NCI-H82 treated with DMSO at 0.1 percent for 48 hours (cell line): ENCODE data around the gene KLHL22.
"Not testable (repeated sequence)": the region's sequence is repeated elsewhere in the genome, so short reads cannot be mapped to it uniquely, and the experiment has no call there.

ENCODE experiments used
- DNase-seq: peaks from one replicate; lab custom pipeline; 2025; ENCODE audit not compliant: unreplicated experiment; lab: John Stamatoyannopoulos, UW

Gene KLHL22

DNA sequence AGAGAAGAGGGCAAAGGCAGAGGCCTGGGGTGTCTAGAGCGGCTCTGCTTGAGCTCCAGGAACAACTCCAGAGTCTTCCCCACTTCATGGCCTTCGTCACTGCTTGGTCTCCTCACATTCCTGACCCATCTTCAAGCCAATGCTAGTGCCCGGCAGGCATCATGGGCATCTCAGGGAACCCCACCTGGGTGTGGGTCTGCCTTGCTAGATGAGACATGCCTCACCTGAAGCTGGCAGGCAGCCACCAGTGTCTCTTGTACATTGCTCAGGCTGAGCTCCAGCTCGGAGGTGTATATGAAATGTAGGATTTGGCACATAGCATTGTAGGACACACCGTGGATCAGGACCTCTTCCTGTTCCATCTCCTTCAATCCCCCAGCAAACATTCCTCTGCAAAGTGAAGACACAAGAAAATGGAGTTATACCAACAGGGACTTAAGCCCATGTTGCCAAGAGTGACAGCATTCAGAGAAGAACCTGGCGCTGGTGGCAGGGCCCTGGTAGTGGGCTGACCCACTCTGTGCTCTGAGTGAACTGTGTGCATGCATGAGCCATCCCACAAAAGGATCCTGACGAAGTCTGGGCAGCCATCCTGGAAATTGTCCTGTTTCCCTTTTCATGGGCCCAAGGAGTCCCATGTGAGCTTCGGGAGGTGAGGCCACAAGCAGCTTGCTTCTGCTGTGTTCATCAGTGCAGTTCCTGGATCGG is 24.3 kb downstream of the KLHL22 start:
- no peak for DNase-seq

GRCh38 chr22:20470525-20470924 is 25.1 kb downstream of the KLHL22 start:
- DNase-seq: not testable (repeated sequence)

GRCh38 chr22:20469110-20469868 is 26.3 kb downstream of the KLHL22 start:
- no peak for DNase-seq

GRCh38 chr22:20466659-20467379 is 28.8 kb downstream of the KLHL22 start:
- no peak for DNase-seq

DNA sequence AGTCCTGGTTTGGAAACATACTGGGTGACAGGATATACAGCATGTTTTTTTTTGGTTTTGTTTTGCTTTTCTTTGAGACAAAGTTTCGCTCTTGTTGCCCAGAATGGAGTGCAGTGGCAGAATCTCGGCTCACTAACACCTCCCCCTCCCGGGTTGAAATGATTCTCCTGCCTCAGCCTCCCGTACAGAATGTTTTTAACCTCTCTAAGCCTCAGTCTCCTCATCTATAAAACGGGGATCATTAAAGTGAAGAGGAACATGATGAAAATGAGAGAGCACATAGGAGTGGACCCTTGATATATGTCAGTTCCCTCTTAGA is 29.9 kb downstream of the KLHL22 start:
- no peak for DNase-seq

- DNase-seq: no peak
These were observed 30.5 kb downstream of the KLHL22 start for GRCh38 chr22:20464912-20465758.

GRCh38 chr22:20464096-20464614 is 31.4 kb downstream of the KLHL22 start:
- DNase-seq: no peak

GRCh38 chr22:20463324-20464095 is 32.1 kb downstream of the KLHL22 start:
- no peak for DNase-seq

DNA sequence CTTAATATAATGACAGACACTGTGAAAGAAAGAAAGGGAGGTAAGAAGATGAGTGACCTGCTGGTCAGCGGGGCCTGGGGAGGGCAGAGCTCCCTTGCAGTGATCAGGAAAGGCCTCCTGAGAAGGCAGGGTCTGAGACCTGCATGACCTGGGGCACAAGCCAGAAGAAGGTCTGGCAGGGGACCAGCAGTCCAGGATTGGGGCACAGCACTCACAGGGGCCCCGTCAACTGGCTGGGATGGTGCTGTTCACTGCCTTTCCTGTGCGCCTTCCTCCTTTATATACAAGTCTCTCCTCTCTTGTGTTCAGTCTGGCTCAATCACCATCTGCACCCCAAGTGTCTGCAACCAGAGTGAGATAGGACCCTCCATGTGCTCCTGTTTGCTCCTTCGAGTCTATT is 35.7 kb downstream of the KLHL22 start:
- DNase-seq: no peak

- DNase-seq: no peak
These were observed 36.4 kb downstream of the KLHL22 start for GRCh38 chr22:20459152-20459542.

- DNase-seq: no peak
These were observed 37.0 kb downstream of the KLHL22 start for GRCh38 chr22:20458530-20459151.

- no peak for DNase-seq
These were observed 37.9 kb downstream of the KLHL22 start for GRCh38 chr22:20457506-20458240.

- no peak for DNase-seq
These were observed 38.9 kb downstream of the KLHL22 start for GRCh38 chr22:20456722-20457076.

DNA sequence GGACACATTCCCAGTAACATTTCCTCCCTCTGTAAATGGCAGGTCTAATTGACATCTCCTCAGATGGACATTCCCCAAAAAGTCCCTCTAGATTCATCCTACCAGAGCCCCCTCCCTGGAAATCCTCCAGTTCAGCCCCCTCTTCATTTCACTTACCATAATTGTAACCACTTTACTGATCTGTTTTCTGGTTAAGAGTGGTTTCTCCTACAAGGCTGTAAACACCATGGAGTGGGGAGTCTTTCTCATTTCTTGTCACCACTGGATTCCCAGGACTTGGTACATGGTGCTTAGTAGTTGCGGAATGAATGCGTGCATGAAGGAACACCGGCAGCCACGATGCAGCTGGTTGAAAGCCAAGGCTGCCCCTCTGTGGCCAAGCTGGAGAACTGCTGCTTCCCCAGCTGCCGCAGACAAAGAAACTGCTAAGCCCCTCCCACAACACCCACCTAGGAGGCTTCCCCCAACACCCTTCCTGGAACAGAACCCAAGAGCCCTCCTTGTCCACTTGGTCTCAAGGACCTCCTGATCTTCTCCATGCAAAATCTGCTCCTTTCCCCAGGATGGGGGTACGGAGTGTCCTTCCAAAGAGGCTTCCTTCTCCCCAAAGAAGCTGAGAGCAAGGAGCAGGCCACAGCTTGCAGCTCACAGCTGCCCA is 39.4 kb downstream of the KLHL22 start:
- DNase-seq: peak; percentile 46

GRCh38 chr22:20455709-20456063 is 39.9 kb downstream of the KLHL22 start:
- DNase-seq: no peak

DNA sequence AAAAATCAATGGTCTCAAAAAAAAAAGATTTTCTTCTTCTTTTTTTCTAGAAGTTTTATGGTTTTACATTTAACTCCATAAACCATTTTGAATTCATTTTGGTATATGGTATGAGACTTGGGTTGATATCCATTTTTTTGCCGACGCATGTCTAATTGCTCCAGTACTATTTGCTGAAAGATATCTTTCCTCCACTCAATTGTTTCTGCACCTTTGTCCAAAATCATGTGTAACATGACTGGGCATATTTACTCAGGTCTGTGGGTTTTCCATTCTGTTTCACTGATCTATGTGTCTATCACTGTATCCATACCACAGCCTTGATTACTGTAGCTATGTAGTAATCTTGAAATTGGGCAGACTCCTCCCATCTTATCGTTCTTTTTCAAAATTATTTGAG is 42.4 kb downstream of the KLHL22 start:
- DNase-seq: no peak

DNA sequence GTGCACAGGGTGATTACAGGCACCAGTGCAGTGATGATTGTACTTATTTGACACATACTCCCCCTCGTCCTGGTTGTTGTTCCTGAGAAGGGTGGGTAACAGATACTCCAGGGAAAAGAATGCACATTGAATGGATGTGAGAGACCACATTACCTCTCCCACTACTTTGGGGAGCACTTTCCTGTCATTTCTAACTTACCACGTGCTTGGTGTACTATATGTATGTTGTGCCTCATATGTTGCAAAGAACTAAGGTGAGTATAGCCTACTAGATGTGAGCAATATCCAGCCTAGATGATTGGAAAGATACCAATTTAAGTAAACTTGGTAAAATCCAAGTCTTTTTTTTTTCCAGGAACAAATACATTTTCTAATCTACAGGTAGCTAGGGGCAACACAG is 43.7 kb downstream of the KLHL22 start:
- DNase-seq: no peak

DNA sequence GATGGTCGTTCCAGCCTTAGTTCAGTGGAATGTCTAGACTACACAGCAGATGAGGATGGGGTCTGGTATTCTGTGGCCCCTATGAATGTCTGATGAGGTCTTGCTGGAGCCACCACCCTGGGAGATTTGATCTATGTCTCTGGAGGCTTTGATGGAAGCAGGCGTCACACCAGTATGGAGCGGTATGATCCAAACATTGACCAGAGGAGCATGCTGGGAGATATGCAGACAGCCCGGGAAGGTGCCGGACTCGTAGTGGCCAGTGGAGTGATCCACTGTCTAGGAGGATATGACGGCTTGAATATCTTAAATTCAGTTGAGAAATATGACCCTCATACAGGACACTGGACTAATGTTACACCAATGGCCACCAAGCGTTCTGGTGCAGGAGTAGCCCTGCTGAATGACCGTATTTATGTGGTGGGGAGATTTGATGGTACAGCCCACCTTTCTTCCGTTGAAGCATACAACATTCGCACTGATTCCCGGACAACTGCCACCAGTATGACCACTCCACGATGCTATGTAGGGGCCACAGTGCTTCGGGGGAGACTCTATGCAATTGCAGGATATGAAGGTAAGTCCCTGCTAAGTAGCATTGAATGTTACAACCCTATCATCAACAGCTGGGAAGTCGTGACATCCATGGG is 44.3 kb downstream of the KLHL22 start:
- DNase-seq: not testable (repeated sequence)
